DOHH2 (cell line): Measurements from ENCODE around the gene RAP1B.

Experiments
- EZH2phosphoT487 ChIP-seq: fragments of 200-600 bp; sonication (generic); IDR thresholded peaks from 2 replicates; pipeline ENCODE4 v1.6.1; 2017; ENCODE audit warnings: borderline replicate concordance, mild to moderate bottlenecking, antibody characterized with exemption, low read length, moderate library complexity, mixed read lengths
- TF ChIP-seq, protein P1 (sequence below): fragments of 200-600 bp; sonication (generic); IDR thresholded peaks from one replicate; pipeline ENCODE4 v1.5.1; 2014; ENCODE audit warnings: antibody characterized with exemption, mild to moderate bottlenecking, low read depth, low read length; ENCODE audit not compliant: poor library complexity, severe bottlenecking

DNA sequence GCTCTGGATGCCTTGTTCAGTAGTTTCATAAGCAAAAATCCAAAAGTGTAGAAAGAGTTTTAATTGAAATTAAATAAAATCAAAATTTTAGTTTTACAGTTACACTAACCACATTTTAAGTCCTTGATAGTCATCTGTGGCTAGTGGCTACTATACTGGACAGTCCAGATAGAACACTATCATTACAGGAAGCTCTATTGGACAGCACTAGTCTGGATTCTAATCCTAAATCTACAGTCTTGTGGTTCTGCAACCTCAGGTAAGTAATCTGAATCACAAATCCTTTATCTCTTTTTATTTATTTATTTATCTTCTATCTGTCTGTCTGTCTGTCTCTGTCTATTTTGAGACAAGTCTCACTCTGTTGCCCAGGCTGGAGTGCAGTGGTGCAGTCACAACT lies 18.0 kb downstream of the RAP1B start:
- TF ChIP-seq, protein P1, sequence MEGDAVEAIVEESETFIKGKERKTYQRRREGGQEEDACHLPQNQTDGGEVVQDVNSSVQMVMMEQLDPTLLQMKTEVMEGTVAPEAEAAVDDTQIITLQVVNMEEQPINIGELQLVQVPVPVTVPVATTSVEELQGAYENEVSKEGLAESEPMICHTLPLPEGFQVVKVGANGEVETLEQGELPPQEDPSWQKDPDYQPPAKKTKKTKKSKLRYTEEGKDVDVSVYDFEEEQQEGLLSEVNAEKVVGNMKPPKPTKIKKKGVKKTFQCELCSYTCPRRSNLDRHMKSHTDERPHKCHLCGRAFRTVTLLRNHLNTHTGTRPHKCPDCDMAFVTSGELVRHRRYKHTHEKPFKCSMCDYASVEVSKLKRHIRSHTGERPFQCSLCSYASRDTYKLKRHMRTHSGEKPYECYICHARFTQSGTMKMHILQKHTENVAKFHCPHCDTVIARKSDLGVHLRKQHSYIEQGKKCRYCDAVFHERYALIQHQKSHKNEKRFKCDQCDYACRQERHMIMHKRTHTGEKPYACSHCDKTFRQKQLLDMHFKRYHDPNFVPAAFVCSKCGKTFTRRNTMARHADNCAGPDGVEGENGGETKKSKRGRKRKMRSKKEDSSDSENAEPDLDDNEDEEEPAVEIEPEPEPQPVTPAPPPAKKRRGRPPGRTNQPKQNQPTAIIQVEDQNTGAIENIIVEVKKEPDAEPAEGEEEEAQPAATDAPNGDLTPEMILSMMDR: no peak
- TF ChIP-seq EZH2phosphoT487: no peak
